MM.1S (cell line): Measurements from ENCODE around the gene KIF17.

Source experiments
- EZH2 ChIP-seq: fragments of 300-600 bp; sonication (generic); optimal IDR thresholded peaks from 2 replicates; pipeline ENCODE3; 2017; ENCODE audit warnings: low read depth, mild to moderate bottlenecking, antibody characterized with exemption, low read length, mixed read lengths
- TF ChIP-seq, protein P1 (sequence below): fragments of 300-600 bp; sonication (generic); IDR thresholded peaks from 2 replicates; pipeline ENCODE4 v1.5.1; 2016; ENCODE audit warnings: antibody characterized with exemption, low read length, mixed read lengths

DNA sequence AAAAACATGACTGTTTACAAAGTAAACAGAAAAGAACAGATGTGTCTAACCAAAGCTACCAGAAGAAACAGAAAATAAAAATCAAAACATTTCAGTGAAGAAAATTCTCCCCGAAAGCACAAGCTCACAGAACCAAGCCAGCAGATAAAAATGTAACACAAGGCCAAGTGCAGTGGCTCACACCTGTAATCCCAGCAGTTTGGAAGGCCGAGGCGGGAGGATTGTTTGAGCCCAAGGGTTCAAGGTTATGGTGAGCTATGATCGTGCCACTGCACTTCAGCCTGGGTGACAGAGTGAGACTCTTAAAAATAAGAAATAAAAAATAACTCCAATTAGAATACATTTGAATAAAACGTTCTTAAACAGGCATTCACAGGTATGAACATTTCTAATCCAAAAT lies 37.5 kb downstream of the KIF17 start:
- TF ChIP-seq, protein P1, sequence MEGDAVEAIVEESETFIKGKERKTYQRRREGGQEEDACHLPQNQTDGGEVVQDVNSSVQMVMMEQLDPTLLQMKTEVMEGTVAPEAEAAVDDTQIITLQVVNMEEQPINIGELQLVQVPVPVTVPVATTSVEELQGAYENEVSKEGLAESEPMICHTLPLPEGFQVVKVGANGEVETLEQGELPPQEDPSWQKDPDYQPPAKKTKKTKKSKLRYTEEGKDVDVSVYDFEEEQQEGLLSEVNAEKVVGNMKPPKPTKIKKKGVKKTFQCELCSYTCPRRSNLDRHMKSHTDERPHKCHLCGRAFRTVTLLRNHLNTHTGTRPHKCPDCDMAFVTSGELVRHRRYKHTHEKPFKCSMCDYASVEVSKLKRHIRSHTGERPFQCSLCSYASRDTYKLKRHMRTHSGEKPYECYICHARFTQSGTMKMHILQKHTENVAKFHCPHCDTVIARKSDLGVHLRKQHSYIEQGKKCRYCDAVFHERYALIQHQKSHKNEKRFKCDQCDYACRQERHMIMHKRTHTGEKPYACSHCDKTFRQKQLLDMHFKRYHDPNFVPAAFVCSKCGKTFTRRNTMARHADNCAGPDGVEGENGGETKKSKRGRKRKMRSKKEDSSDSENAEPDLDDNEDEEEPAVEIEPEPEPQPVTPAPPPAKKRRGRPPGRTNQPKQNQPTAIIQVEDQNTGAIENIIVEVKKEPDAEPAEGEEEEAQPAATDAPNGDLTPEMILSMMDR = no peak
- no peak for TF ChIP-seq EZH2
